ENCODE results near the gene ITIH3. TPM values are rescaled to one million over a fixed set of nuclear protein-coding genes. Genes with fewer than 3 reads are reported as not detected.

The ITIH3 gene, protein sequence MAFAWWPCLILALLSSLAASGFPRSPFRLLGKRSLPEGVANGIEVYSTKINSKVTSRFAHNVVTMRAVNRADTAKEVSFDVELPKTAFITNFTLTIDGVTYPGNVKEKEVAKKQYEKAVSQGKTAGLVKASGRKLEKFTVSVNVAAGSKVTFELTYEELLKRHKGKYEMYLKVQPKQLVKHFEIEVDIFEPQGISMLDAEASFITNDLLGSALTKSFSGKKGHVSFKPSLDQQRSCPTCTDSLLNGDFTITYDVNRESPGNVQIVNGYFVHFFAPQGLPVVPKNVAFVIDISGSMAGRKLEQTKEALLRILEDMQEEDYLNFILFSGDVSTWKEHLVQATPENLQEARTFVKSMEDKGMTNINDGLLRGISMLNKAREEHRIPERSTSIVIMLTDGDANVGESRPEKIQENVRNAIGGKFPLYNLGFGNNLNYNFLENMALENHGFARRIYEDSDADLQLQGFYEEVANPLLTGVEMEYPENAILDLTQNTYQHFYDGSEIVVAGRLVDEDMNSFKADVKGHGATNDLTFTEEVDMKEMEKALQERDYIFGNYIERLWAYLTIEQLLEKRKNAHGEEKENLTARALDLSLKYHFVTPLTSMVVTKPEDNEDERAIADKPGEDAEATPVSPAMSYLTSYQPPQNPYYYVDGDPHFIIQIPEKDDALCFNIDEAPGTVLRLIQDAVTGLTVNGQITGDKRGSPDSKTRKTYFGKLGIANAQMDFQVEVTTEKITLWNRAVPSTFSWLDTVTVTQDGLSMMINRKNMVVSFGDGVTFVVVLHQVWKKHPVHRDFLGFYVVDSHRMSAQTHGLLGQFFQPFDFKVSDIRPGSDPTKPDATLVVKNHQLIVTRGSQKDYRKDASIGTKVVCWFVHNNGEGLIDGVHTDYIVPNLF
- total RNA-seq, result 0.30 TPM in 1 of 2 replicates, not detected in the other

DNA sequence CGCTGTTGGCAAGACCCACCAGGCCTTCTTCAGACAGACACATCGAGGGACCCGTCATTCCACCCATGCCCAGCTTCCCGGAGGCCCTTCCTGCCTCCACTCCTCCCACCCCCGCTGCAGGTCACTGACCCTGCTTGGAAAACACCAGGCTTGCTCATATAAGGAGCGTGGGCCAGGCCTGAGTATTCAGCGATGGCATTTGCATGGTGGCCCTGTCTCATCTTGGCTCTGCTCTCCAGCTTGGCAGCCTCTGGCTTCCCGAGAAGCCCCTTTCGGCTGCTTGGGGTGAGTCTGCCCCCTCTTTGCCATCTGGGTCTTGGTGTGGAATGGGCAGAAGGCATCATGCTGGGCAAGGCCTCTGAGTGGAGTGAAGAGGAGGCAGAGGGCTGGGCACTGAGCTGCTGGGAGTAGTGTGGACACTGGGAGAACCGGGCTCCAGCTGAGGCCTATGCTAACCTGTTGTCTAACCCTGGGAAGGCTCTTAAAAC, at the start of gene ITIH3:
ITIH3 (plus strand) TSS at position 185 of the 488 bp plus-strand sequence; CDS start at position 193, 8 bp downstream.

GRCh38 chr3:52770496-52771333, 23.9 kb upstream of the ITIH3 start, which contains the start of gene NEK4:
TSS of gene NEK4 (minus strand) at chr3:52770940. CDS start at chr3:52770746, 194 bp downstream.

GRCh38 chr3:52777127-52777958, 17.3 kb upstream of the ITIH3 start, which contains the start of gene ITIH1:
TSS of gene ITIH1 (plus strand) at chr3:52777599. CDS start at chr3:52777616, 17 bp downstream.

GRCh38 chr3:52830535-52831258, 36.1 kb downstream of the ITIH3 start, which contains the start of gene ITIH4:
TSS of gene ITIH4 (minus strand) at chr3:52830672. CDS start at chr3:52830642, 30 bp downstream.

GRCh38 chr3:52834871-52835501, 40.4 kb downstream of the ITIH3 start, which contains the start of gene MUSTN1:
TSS of gene MUSTN1 (minus strand) at chr3:52835019. CDS start at chr3:52834948, 71 bp downstream.

Other genes starting within 250 kb of the ITIH3 start
- gene PBRM1, start 108.9 kb upstream of the ITIH3 start, total RNA-seq, result 69.2 and 96.1 TPM in 2 replicates
- gene GNL3, start 108.8 kb upstream of the ITIH3 start, total RNA-seq, result 136 and 151 TPM in 2 replicates
- gene GLT8D1, start 89.0 kb upstream of the ITIH3 start, total RNA-seq, result 164 and 174 TPM in 2 replicates
- 54.4 and 74.2 TPM in 2 replicates for gene SPCS1, start 88.7 kb upstream of the ITIH3 start, total RNA-seq
- gene NEK4, start 23.9 kb upstream of the ITIH3 start, total RNA-seq, result 22.3 and 27.4 TPM in 2 replicates
- gene ITIH1, start 17.2 kb upstream of the ITIH3 start, total RNA-seq, result not detected in 2 replicates
- 1.2 and 1.3 TPM in 2 replicates for gene ITIH4, start 35.9 kb downstream of the ITIH3 start, total RNA-seq
- gene MUSTN1, start 40.2 kb downstream of the ITIH3 start, total RNA-seq, result not detected in 2 replicates
- gene STIMATE, start 102.8 kb downstream of the ITIH3 start, total RNA-seq, result 19.9 and 21.0 TPM in 2 replicates

Measured in smooth muscle cell of the umbilical artery (primary cell).